ENCODE data around the gene SLC38A8.

Gene SLC38A8

DNA sequence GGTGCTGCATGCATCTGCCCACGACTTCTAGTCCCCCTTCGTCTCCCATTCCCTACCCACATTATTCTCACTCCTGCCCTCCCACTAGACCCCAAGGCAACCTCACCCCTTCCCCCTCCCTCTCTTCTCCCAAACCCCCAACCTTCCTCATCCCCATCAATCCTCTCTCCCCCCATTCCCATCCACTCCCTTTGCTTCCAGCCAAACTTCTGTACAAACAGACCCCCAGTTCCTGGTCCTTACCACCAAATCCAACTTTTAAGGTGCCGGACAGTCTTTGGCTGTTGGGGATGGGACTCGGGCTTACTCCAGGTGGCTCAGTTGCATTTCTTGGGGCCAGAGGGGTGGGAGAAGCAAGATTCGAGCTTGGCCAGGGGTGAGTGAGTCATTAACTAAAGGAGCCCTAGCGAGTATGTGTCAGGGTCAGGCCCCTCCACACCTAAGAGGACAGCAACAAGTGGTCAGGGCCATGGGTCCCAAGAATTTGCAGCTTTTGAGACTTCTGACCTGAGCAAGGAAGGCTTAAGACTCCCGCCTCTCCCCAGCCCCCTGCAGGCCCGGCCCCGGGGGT, at the start of gene SLC38A8:
Gene SLC38A8 (minus strand): TSS at position 488 of the 571 bp plus-strand sequence. CDS start 638 bp downstream, outside the sequence.
- no peak for DNase-seq (ENCODE audit: low read depth, low spot score)

DNA sequence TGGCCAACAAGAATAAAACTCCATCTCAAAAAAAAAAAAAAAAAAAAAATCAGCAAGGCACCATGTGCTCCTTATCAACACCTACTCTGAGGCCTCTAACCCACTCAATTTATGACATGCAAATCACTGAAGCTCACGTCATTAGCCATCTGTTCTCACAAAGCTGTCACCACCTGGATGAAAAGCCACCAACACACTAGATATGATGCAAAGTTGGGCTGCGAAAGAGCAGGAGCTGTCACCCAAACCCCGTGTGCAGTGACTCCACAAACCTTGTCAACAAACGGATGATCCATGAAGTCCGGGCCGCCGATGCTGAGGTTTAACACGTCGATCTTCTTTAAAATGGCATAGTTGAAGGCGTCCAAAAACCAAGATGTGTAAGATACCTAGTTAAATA, 48.9 kb upstream of the SLC38A8 start:
- no peak for DNase-seq (ENCODE audit: low read depth, low spot score)

DNA sequence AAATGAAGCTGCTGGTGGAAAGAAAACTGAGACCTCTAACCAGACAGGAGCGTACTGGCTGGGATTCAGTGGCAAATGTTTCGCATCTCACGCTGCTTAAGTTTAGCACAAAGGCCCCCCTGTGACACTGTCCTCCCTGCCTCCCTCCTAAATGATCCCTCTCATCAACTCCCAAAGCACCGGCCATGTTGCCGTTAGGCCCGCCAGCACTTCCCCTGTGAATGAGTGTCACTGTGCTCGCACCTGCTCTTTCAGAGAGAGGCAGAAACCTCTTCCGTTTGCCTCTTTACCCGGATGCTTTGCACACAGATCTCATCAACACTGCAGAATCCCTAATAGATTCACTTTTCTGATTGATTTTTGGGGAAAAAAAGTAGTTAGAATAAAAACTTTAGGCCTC, 47.6 kb upstream of the SLC38A8 start:
- no peak for DNase-seq (ENCODE audit: low read depth, low spot score)

GRCh38 chr16:84088695-84089395, 46.2 kb upstream of the SLC38A8 start:
- no peak for DNase-seq (ENCODE audit: low read depth, low spot score)

- no peak for DNase-seq (ENCODE audit: low read depth, low spot score)
Measured at GRCh38 chr16:84087466-84088151, 45.0 kb upstream of the SLC38A8 start.

GRCh38 chr16:84087001-84087400, 44.4 kb upstream of the SLC38A8 start:
- DNase-seq (ENCODE audit: low read depth, low spot score), result no peak

- DNase-seq (ENCODE audit: low read depth, low spot score), result no peak
Measured at GRCh38 chr16:84086341-84086740, 43.7 kb upstream of the SLC38A8 start.

GRCh38 chr16:84085773-84086172, 43.2 kb upstream of the SLC38A8 start:
- no peak for DNase-seq (ENCODE audit: low read depth, low spot score)

DNA sequence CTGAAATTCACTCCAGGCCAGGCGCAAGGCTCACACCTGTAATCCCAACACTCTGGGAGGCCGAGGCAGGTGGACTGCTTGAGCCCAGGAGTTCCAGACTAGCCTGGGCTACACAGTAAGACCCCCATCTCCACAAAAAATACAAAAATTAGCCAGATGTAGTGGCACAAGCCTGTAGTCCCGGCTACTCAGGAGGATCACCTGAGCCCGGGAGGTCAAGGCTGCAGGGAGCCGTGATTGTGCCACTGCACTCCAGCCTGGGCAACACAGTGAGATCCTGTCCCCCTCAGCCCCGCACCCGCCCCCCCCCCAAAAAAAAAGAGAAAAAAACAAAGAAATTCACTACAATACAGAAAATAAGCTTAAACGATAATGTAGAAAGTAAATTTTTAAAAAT, 42.7 kb upstream of the SLC38A8 start:
- DNase-seq (ENCODE audit: low read depth, low spot score), result no peak

DNA sequence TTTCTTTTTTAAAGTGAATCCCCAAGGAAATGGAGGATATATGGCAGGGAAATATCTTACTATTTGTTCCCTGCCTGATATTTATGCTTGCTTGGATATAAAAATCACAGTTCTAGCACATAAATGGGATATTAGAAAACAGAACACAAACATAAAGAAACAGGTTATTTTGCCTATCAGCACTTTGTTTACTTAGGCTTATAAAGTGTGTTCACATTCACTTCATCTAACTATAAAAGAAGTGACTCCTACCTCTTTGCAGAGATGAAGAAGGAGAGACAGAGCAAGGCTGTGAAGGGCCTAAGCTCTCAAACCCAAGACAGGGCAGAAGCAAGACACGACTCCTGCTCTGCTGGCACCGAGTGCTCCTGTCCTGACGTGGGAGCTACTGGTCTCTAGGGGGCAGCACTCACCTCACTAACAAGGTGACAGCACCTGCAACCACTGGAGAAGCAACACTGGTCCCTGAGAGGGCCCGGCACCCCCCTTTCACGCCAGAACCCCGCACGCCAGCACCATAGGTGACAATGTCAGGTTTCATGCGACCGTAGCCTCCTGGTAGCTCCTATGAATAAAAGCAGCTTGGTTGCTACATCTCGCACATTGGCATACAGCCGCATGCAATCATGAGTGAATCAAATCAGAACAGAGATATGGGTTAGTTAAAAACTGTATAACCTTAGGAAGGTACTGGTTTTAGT, 42.1 kb upstream of the SLC38A8 start:
- peak; percentile 61 for DNase-seq (ENCODE audit: low read depth, low spot score)

- DNase-seq (ENCODE audit: low read depth, low spot score), result no peak
Measured at GRCh38 chr16:84082835-84083569, 40.4 kb upstream of the SLC38A8 start.

- DNase-seq (ENCODE audit: low read depth, low spot score), result no peak
Measured at GRCh38 chr16:84082110-84082509, 39.5 kb upstream of the SLC38A8 start.

DNA sequence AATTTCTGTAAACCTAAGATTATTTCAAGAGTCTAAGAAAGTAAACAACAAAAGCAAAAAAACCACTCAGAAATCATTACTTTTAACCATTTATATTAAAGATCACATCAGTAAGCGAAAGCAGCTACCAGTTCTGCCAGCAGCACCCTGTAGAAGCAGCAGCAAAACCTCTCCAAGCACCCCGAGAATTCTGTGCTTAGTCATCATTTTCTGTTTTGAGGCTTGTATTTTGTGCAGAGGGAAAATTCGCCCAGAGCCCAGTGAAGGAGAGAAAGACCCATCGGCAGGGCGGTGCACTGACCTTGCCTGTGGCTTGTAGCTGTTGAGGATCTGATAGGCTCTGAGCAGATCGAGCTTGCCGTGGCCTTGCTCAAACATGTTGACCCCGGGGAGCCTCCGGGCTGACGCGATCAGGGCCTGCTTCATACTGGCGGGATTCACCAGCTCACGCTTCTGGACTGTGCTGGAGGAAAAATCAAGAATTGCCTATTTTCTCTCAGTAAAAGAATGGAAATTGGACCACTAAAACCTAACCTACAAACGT, 38.9 kb upstream of the SLC38A8 start:
- DNase-seq (ENCODE audit: low read depth, low spot score), result no peak

DNA sequence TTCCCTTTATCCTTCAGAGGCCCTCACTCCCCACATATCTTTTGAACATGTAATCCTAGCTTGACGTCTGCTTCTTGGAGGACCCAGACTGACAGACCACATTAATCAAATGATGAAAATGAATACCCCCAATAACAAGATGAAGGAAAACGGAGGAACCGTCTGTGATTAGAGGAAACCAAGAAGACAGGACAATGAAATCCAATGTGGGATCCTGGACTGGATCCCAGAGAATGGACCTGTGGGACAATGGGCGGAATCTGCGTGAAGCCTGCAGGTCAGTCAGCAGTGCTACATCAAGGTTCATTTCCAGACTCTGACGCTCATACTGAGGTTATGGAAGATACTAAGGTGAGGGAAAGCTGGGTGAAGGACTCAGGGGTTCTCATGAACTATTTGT, 38.2 kb upstream of the SLC38A8 start:
- no peak for DNase-seq (ENCODE audit: low read depth, low spot score)

DNA sequence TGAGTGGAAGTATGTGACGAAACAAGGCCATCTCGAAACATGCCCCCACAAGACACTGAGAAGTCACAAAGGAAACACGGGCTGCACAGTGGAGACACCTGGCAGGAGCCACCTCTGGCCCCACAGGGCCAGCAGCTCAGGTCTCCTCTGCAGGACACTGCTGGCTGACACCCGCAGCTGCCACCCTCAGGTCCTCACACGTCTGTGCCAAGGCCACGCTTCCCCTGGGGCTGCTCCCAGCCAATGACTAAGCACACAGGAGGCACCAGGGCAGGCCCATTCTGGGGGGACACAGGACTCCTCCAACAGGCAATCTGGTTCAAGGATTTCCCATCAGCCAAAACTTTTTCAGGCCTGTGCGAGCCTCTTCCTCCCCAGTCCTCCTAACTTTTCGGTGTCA, 37.8 kb upstream of the SLC38A8 start:
- DNase-seq (ENCODE audit: low read depth, low spot score), result no peak

- DNase-seq (ENCODE audit: low read depth, low spot score), result no peak
Measured at GRCh38 chr16:84079664-84080063, 37.1 kb upstream of the SLC38A8 start.

- DNase-seq (ENCODE audit: low read depth, low spot score), result no peak
Measured at GRCh38 chr16:84075376-84075775, 32.8 kb upstream of the SLC38A8 start.

- DNase-seq (ENCODE audit: low read depth, low spot score), result no peak
Measured at GRCh38 chr16:84074721-84075120, 32.1 kb upstream of the SLC38A8 start.

DNA sequence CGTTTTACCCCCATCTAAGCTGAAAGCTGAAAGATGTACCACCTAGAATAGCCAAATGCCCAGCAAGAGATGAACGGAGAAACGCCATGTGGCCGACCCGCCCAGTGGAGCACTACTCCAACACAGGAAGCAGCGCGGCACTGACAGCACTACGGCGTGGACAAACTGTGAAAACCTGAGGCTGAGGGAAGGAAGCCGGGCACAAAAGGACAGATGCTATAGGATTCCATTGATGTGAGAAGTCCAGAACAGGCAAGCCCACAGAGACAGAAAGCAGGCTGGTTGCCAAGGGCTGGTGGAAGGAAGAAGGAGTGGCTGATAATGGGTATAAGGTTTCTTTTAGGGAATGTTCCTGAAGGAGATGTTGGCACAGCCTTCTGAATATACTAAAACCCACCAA, 29.4 kb upstream of the SLC38A8 start:
- DNase-seq (ENCODE audit: low read depth, low spot score), result no peak

GRCh38 chr16:84071121-84071520, 28.5 kb upstream of the SLC38A8 start:
- no peak for DNase-seq (ENCODE audit: low read depth, low spot score)

DNA sequence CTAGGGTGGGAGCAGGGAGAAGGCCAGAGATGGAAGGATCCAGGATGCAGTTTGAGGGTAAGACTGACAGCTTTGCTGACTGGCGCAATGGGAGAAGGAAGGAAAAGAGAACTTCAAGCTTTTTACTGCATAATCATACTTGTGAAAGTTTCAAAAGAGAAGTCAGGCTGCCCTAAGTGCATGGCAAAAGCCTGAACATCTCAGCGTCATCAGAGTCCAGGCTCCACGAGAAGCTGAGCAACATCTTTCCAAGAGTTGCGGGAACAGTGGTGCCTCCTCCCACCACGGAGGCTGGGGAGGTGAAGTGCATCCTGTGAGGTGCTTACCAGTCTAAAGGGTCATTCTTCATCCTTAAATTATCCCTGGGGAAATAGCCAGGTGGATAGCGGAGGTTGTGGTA, 26.9 kb upstream of the SLC38A8 start:
- no peak for DNase-seq (ENCODE audit: low read depth, low spot score)
